GM23338 (cell line): ENCODE data around the gene KIF25. TPM values are rescaled to one million over a fixed set of nuclear protein-coding genes. Genes with fewer than 3 reads are reported as not detected.

ENCODE experiments used
- ATAC-seq: fragments of 200-7000 bp; cut with Tn5 transposase; 3 replicates; pipeline ENCODE4 v1.9.1; 2020
- DNase-seq: peaks from one replicate; pipeline ENCODE4 v3.0.0-alpha.2; 2015; ENCODE audit warnings: low spot score
- H2AFZ ChIP-seq: fragments of 200-600 bp; sonication (generic); 2 replicates; pipeline ENCODE4 v1.8.0; 2016; ENCODE audit warnings: antibody characterized with exemption, mild to moderate bottlenecking, moderate library complexity
- H3F3A ChIP-seq: fragments of 200-600 bp; sonication (generic); replicated peaks from 2 replicates; pipeline ENCODE4 v1.8.0; 2017; ENCODE audit warnings: antibody characterized with exemption, mixed run types, low read depth
- H3K27ac ChIP-seq: fragments of 200-600 bp; sonication (generic); 2 replicates; pipeline ENCODE4 v1.6.1; 2016; ENCODE audit warnings: low read depth
- H3K27me3 ChIP-seq: fragments of 200-600 bp; sonication (generic); 2 replicates; pipeline ENCODE4 v1.8.0; 2016; ENCODE audit warnings: mild to moderate bottlenecking, mixed run types, moderate library complexity; ENCODE audit not compliant: insufficient read depth
- H3K36me3 ChIP-seq: fragments of 200-600 bp; sonication (generic); 2 replicates; pipeline ENCODE4 v1.8.0; 2016; ENCODE audit warnings: mild to moderate bottlenecking; ENCODE audit not compliant: insufficient read depth
- H3K4me1 ChIP-seq: fragments of 200-600 bp; sonication (generic); 2 replicates; pipeline ENCODE4 v1.8.0; 2016; ENCODE audit warnings: mild to moderate bottlenecking, moderate library complexity; ENCODE audit not compliant: insufficient read depth
- H3K4me2 ChIP-seq: fragments of 200-600 bp; sonication (generic); 2 replicates; pipeline ENCODE4 v1.7.1; 2017; ENCODE audit warnings: mixed run types
- H3K4me3 ChIP-seq: fragments of 200-600 bp; sonication (generic); 2 replicates; pipeline ENCODE4 v1.6.1; 2016; ENCODE audit warnings: mixed run types
- H3K79me2 ChIP-seq: fragments of 200-600 bp; sonication (generic); replicated peaks from 2 replicates; pipeline ENCODE4 v1.8.0; 2017; ENCODE audit warnings: mild to moderate bottlenecking; ENCODE audit not compliant: insufficient read depth
- H3K9me2 ChIP-seq: fragments of 200-600 bp; sonication (generic); 2 replicates; pipeline ENCODE4 v1.8.0; 2017; ENCODE audit not compliant: insufficient read depth
- H4K20me1 ChIP-seq: fragments of 200-600 bp; sonication (generic); replicated peaks from 2 replicates; pipeline ENCODE4 v1.8.0; 2017; ENCODE audit warnings: mild to moderate bottlenecking; ENCODE audit not compliant: insufficient read depth
- H3K27ac Mint-ChIP-seq: 2 replicates; pipeline ENCODE4 v1.8.0; 2020; ENCODE audit warnings: inconsistent platforms, mild to moderate bottlenecking, moderate library complexity, mixed read lengths
- H3K27me3 Mint-ChIP-seq: 3 replicates; pipeline ENCODE4 v1.8.0; 2022; ENCODE audit warnings: low read depth, mild to moderate bottlenecking, moderate library complexity, mixed read lengths, inconsistent platforms; ENCODE audit not compliant: insufficient read depth, poor library complexity
- H3K36me3 Mint-ChIP-seq: 3 replicates; pipeline ENCODE4 v1.8.0; 2021; ENCODE audit warnings: low read depth, mild to moderate bottlenecking, inconsistent platforms, moderate library complexity, mixed read lengths
- H3K4me1 Mint-ChIP-seq: 3 replicates; pipeline ENCODE4 v1.8.0; 2020; ENCODE audit warnings: mild to moderate bottlenecking, inconsistent platforms, mixed read lengths
- H3K4me3 Mint-ChIP-seq: 3 replicates; pipeline ENCODE4 v1.8.0; 2021; ENCODE audit warnings: moderate library complexity, mild to moderate bottlenecking, inconsistent platforms, mixed read lengths
- H3K9me3 Mint-ChIP-seq: 3 replicates; pipeline ENCODE4 v1.8.0; 2020; ENCODE audit warnings: moderate library complexity, mild to moderate bottlenecking, inconsistent platforms, mixed read lengths
- CREB1 ChIP-seq: fragments of 250-450 bp; sonication (Bioruptor Pico); IDR thresholded peaks from 2 replicates; pipeline ENCODE4 v1.5.0; 2020; ENCODE audit warnings: low read depth, mild to moderate bottlenecking, moderate library complexity
- POLR2AphosphoS5 ChIP-seq: IDR thresholded peaks from 2 replicates; pipeline ENCODE4 v1.6.1; 2016; ENCODE audit warnings: antibody characterized with exemption, low read depth
- STAT1 ChIP-seq: IDR thresholded peaks from one replicate; pipeline ENCODE4 v1.6.1; 2016; ENCODE audit warnings: antibody characterized with exemption; ENCODE audit not compliant: unreplicated experiment
- ZNF331 ChIP-seq: fragments of 250-450 bp; sonication (Bioruptor Pico); IDR thresholded peaks from 2 replicates; pipeline ENCODE4 v1.5.0; 2020; ENCODE audit warnings: low read depth, mild to moderate bottlenecking, moderate library complexity
- polyA plus RNA-seq: library from polyadenylated mRNA; unstranded; fragments of >200 nt; fragmentation: Nextera tagmentation; extraction: Ambion mirVana; gene quantifications from 2 replicates; pipeline ENCODE4 v1.2.1, GENCODE V29; 2016
- total RNA-seq: library from RNA; depleted of rRNA; stranded (reverse); fragments of >200 nt; shearing (Covaris generic); gene quantifications from 2 replicates; pipeline ENCODE4 v1.2.3, GENCODE V29; 2014
- TF ChIP-seq, protein P1 (sequence below), 2 experiments: fragments of 200-600 bp in 1 of 2; sonication (generic) in 1 of 2; conservative IDR thresholded peaks; 2 replicates each; pipeline versions ENCODE4 v1.5.1 to v1.6.1; 2016 to 2017; ENCODE audit warnings: antibody characterized with exemption in 2 of 2, low read depth in 2 of 2, mild to moderate bottlenecking in 2 of 2, moderate library complexity in 1 of 2

Gene KIF25
- total and polyA plus RNA-seq, 2 experiments from 2014 or later, result 0.69 to 0.76 TPM

- Mint-ChIP-seq H3K36me3 (peaks cover 13% of the 10 kb centered on the region), H3K27me3 (peaks cover 6% of the 10 kb centered on the region), H3K4me3 (no peak overlapping the region), H3K4me1 (no peaks in the 10 kb centered on the region; the same call in 2 of the 3 replicates), H3K9me3 (peaks cover 14% of the 10 kb centered on the region), H3K27ac (no peak overlapping the region)
- no peaks in the 10 kb centered on the region for H3K36me3 ChIP-seq
- no peak overlapping the region for H2AFZ ChIP-seq
- H3K27me3 ChIP-seq, result no peaks in the 10 kb centered on the region
- no peak overlapping the region for H3K4me3 ChIP-seq
- TF ChIP-seq ZNF331 (CRISPR knock-in tag) (no peak), POLR2AphosphoS5 (no peak)
- TF ChIP-seq, protein P1, sequence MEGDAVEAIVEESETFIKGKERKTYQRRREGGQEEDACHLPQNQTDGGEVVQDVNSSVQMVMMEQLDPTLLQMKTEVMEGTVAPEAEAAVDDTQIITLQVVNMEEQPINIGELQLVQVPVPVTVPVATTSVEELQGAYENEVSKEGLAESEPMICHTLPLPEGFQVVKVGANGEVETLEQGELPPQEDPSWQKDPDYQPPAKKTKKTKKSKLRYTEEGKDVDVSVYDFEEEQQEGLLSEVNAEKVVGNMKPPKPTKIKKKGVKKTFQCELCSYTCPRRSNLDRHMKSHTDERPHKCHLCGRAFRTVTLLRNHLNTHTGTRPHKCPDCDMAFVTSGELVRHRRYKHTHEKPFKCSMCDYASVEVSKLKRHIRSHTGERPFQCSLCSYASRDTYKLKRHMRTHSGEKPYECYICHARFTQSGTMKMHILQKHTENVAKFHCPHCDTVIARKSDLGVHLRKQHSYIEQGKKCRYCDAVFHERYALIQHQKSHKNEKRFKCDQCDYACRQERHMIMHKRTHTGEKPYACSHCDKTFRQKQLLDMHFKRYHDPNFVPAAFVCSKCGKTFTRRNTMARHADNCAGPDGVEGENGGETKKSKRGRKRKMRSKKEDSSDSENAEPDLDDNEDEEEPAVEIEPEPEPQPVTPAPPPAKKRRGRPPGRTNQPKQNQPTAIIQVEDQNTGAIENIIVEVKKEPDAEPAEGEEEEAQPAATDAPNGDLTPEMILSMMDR (conservative IDR thresholded peaks at IDR 0.05; ENCODE audit: low read depth in 2 of 2), result no peak
- ATAC-seq, result no peak
- H3K4me2 ChIP-seq, result no peak overlapping the region
- DNase-seq, result no peak
- no peaks in the 10 kb centered on the region for H4K20me1 ChIP-seq
- H3K27ac ChIP-seq, result no peak overlapping the region
- no peaks in the 10 kb centered on the region for H3K9me2 ChIP-seq
- H3F3A ChIP-seq, result no peaks in the 10 kb centered on the region
- H3K4me1 ChIP-seq, result no peaks in the 10 kb centered on the region
- no peaks in the 10 kb centered on the region for H3K79me2 ChIP-seq
Observed at GRCh38 chr6:168004945-168005344, 7.5 kb downstream of the KIF25 start.

- Mint-ChIP-seq H3K27ac (no peak overlapping the region), H3K4me3 (no peak overlapping the region), H3K4me1 (no peaks in the 10 kb centered on the region; the same call in 2 of the 3 replicates), H3K9me3 (peaks cover 15% of the 10 kb centered on the region), H3K27me3 (peaks cover 6% of the 10 kb centered on the region), H3K36me3 (peaks cover 11% of the 10 kb centered on the region)
- TF ChIP-seq ZNF331 (CRISPR knock-in tag) (no peak), STAT1 (no peak)
- DNase-seq (no peak), ATAC-seq (no peak)
- Histone ChIP-seq H4K20me1 (no peaks in the 10 kb centered on the region), H3K4me2 (no peak overlapping the region), H3K4me1 (no peaks in the 10 kb centered on the region), H3K79me2 (no peaks in the 10 kb centered on the region), H3K4me3 (no peak overlapping the region), H3K36me3 (no peaks in the 10 kb centered on the region), H3F3A (no peaks in the 10 kb centered on the region), H3K27ac (no peak overlapping the region), H2AFZ (no peak overlapping the region), H3K9me2 (no peaks in the 10 kb centered on the region), H3K27me3 (no peaks in the 10 kb centered on the region)
Observed at GRCh38 chr6:168005796-168006195, 8.3 kb downstream of the KIF25 start.

DNA sequence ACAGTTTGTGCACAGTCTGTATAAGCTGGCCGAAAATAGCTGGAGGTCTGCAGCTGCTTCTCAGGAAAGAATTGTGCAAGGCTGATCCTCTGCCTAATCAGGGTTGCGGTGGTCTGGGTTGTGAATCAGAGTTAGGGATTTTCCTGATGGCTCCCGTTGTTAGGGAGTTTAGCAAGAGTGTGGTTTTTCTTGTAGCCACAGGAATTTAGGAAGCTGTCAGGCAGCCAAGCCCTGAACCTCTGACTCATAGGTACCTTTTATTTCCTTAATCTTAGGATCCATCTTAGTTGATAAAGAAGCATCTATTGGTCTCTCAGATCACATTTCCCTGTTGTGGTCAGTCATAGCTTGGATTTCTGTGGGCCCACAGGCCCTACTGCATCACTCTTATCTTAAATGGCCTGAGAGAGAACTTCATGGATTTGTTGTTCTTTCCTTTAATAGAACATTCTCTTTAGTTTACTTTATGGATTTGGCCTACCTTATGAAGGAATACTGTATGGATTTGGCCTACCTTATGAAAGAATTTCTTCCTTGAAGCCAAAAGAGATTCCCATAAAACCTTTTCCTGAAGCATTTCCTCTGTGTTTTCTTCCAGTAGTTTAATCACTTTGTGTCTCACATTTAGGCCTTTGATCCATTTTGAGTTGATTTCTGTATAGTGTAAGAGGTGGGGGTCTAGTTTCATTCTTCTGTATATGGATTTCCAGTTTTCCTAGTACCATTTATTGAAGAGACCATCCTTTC is 10.3 kb downstream of the KIF25 start:
- Mint-ChIP-seq H3K36me3 (peaks cover 7% of the 10 kb centered on the region; the same call in 2 of the 3 replicates), H3K4me1 (no peaks in the 10 kb centered on the region; the same call in 2 of the 3 replicates), H3K9me3 (peaks cover 18% of the 10 kb centered on the region), H3K27me3 (peaks cover 4% of the 10 kb centered on the region), H3K4me3 (no peak overlapping the region), H3K27ac (no peak overlapping the region)
- Histone ChIP-seq H4K20me1 (no peaks in the 10 kb centered on the region), H3K27me3 (no peaks in the 10 kb centered on the region), H3K4me2 (no peak overlapping the region), H3K79me2 (no peaks in the 10 kb centered on the region), H3K4me1 (no peaks in the 10 kb centered on the region), H3K36me3 (no peaks in the 10 kb centered on the region), H3F3A (no peaks in the 10 kb centered on the region), H2AFZ (no peak overlapping the region), H3K9me2 (no peaks in the 10 kb centered on the region), H3K27ac (no peak overlapping the region), H3K4me3 (no peak overlapping the region)
- ATAC-seq (no peak), DNase-seq (no peak)
- TF ChIP-seq ZNF331 (CRISPR knock-in tag) (no peak), STAT1 (no peak), CREB1 (CRISPR knock-in tag) (no peak)
